Adrenal gland (tissue), 12 donors: ENCODE data around the gene OR4F15. TPM values are rescaled to one million over a fixed set of nuclear protein-coding genes. Genes with fewer than 3 reads are reported as not detected.

ENCODE experiments used
- DNase-seq, 7 donors: peaks; one replicate each; pipeline ENCODE4 v3.0.0-alpha.2; 2019 to 2020
- H3K27ac ChIP-seq, 5 donors: fragments of 200-600 bp; sonication (generic) in 4 of 5; 1 replicate in 3 of 5; 2 replicates in 2 of 5; pipeline versions ENCODE4 v1.5.1 to v1.8.0; 2016 to 2020; ENCODE audit warnings: mild to moderate bottlenecking in 1 of 5
- H3K27me3 ChIP-seq: fragments of 200-600 bp; 2 replicates; pipeline ENCODE4 v1.8.0; 2021
- H3K36me3 ChIP-seq, 2 donors: fragments of 200-600 bp; replicated peaks in 1 of 2; 1 replicate in 1 of 2; 2 replicates in 1 of 2; pipeline versions ENCODE4 v1.5.1 to v1.8.0; 2018 to 2022
- H3K4me1 ChIP-seq, 2 donors: fragments of 200-600 bp; replicated peaks in 1 of 2; 1 replicate in 1 of 2; 2 replicates in 1 of 2; pipeline versions ENCODE4 v1.5.1 to v1.8.0; 2018 to 2021
- H3K4me3 ChIP-seq, 4 donors: fragments of 200-600 bp; sonication (generic) in 3 of 4; one replicate each; pipeline ENCODE4 v1.5.1; 2016 to 2018
- H3K9me3 ChIP-seq, 3 donors: fragments of 200-600 bp; sonication (generic) in 1 of 3; replicated peaks in 1 of 3; 1 replicate in 2 of 3; 2 replicates in 1 of 3; pipeline versions ENCODE4 v1.5.1 to v1.8.0; 2016 to 2021
- CTCF ChIP-seq, 6 experiments: fragments of 450-650 bp in 4 of 6; fragments of 200-600 bp in 2 of 6; sonication (generic) in 1 of 6; IDR thresholded peaks; 1 replicate in 5 of 6; 2 replicates in 1 of 6; pipeline versions ENCODE4 v1.5.1 to v1.8.0; 2016 to 2021; ENCODE audit warnings: antibody characterized with exemption in 6 of 6, mild to moderate bottlenecking in 2 of 6, moderate library complexity in 1 of 6
- POLR2A ChIP-seq, 2 donors: fragments of 450-650 bp; IDR thresholded peaks; one replicate each; pipeline ENCODE4 v1.6.1; 2017; ENCODE audit warnings: antibody characterized with exemption in 2 of 2, mild to moderate bottlenecking in 2 of 2, moderate library complexity in 1 of 2
- WGBS, 4 donors: extraction: QIAGEN DNeasy Blood & Tissue Kit in 2 of 4; methylation state at CpG; one replicate each; pipeline versions ENCODE4 v1.1.5 to v1.1.7; 2013 to 2017; 5-methylcytosine and 5-hydroxymethylcytosine counted together
- intact Hi-C, 2 donors: fragments of 100-400 bp; cut with DNase I; formaldehyde crosslinking; loops; one replicate each; pipeline versions ENCODE4 v1.14.1 to v1.15.0; 2022 to 2023
- polyA plus RNA-seq, 3 donors: library from polyadenylated mRNA; stranded (reverse); fragments of 200-250 nt in 2 of 3; fragments of 350-450 nt in 1 of 3; fragmentation: Illumina TruSeq in 1 of 3; extraction: RNeasy Lipid Tissue Mini Kit (QIAGEN cat#74804) in 1 of 3; gene quantifications; one replicate each; pipeline ENCODE4 v1.2.3, GENCODE V29; 2013 to 2014
- total RNA-seq, 9 donors: library from RNA; depleted of rRNA in 4 of 9; stranded (reverse); fragments of >200 nt in 4 of 9; fragments of 120-200 nt in 1 of 9; fragmentation: NEBNext Ultra II Directional in 1 of 9; extraction: Animal tissue kit (Norgen Biotek cat#: 25700) in 1 of 9; gene quantifications; one replicate each; pipeline versions ENCODE4 v1.1.0 to v1.2.4, GENCODE V29; 2013 to 2023
- donor health status: healthy with polysubstance abuse.
- donor health status: Bipolar disorder and iron deficiency.
- donor health status: DM: yes; HTN: yes; CAD: no.
- donor health status: DM: no; HTN: no; CAD: no.
- donor health status: DM: no; HTN: no; CAD: no.
- donor health status: DM: yes; HTN: yes; CAD: no.

Gene OR4F15
- total and polyA plus RNA-seq, 12 donors = not detected

GRCh38 chr15:101813803-101814534, 2.0 kb downstream of the OR4F15 start:
- 72 to 81% (median 76%) methylated on average over 3 of the region's 3 CpGs for WGBS, 4 donors
- Histone ChIP-seq H3K4me1 (no peaks in the 10 kb centered on the region), H3K27ac (no peak overlapping the region), H3K9me3 (no peaks in the 10 kb centered on the region), H3K36me3 (no peaks in the 10 kb centered on the region), H3K4me3 (no peak overlapping the region), H3K27me3 (no peaks in the 10 kb centered on the region)
- intact Hi-C loops = no loop called here
- no peak for DNase-seq
- TF ChIP-seq POLR2A (IDR thresholded peaks at IDR 0.05) = no peak
- no peak for TF ChIP-seq CTCF (IDR thresholded peaks at IDR 0.05)

- Histone ChIP-seq H3K4me1 (no peaks in the 10 kb centered on the region), H3K27ac (no peak overlapping the region), H3K9me3 (no peaks in the 10 kb centered on the region), H3K36me3 (no peaks in the 10 kb centered on the region), H3K27me3 (no peaks in the 10 kb centered on the region), H3K4me3 (no peak overlapping the region)
- no peak for DNase-seq
- 46 to 70% (median 61%) methylated on average over 6 of the region's 6 CpGs for WGBS, 4 donors
- no peak for TF ChIP-seq POLR2A (IDR thresholded peaks at IDR 0.05)
- TF ChIP-seq CTCF (IDR thresholded peaks at IDR 0.05) = no peak
- intact Hi-C loops = no loop called here
Observed at GRCh38 chr15:101820781-101821180, 8.8 kb downstream of the OR4F15 start.

GRCh38 chr15:101827257-101827656, 15.3 kb downstream of the OR4F15 start:
- Histone ChIP-seq H3K9me3 (no peaks in the 10 kb centered on the region), H3K36me3 (no peaks in the 10 kb centered on the region), H3K27me3 (no peaks in the 10 kb centered on the region), H3K27ac (no peak overlapping the region), H3K4me1 (no peaks in the 10 kb centered on the region), H3K4me3 (no peak overlapping the region)
- TF ChIP-seq CTCF (IDR thresholded peaks at IDR 0.05) (no peak), POLR2A (IDR thresholded peaks at IDR 0.05) (no peak)
- intact Hi-C loops = no loop called here
- DNase-seq = no peak
- WGBS, 4 donors = 62 to 72% (median 67%) methylated on average over 6 of the region's 6 CpGs

GRCh38 chr15:101828774-101829173, 16.8 kb downstream of the OR4F15 start:
- no peak for DNase-seq
- 64 to 71% (median 67%) methylated on average over 5 of the region's 5 CpGs for WGBS, 4 donors
- intact Hi-C loops = no loop called here
- Histone ChIP-seq H3K27me3 (no peaks in the 10 kb centered on the region), H3K4me3 (no peak overlapping the region), H3K9me3 (no peaks in the 10 kb centered on the region), H3K36me3 (no peaks in the 10 kb centered on the region), H3K27ac (no peak overlapping the region), H3K4me1 (no peaks in the 10 kb centered on the region)
- TF ChIP-seq POLR2A (IDR thresholded peaks at IDR 0.05) = no peak
- no peak for TF ChIP-seq CTCF (IDR thresholded peaks at IDR 0.05)
